ENCODE results near the gene USF3.

USF3 gene

DNA sequence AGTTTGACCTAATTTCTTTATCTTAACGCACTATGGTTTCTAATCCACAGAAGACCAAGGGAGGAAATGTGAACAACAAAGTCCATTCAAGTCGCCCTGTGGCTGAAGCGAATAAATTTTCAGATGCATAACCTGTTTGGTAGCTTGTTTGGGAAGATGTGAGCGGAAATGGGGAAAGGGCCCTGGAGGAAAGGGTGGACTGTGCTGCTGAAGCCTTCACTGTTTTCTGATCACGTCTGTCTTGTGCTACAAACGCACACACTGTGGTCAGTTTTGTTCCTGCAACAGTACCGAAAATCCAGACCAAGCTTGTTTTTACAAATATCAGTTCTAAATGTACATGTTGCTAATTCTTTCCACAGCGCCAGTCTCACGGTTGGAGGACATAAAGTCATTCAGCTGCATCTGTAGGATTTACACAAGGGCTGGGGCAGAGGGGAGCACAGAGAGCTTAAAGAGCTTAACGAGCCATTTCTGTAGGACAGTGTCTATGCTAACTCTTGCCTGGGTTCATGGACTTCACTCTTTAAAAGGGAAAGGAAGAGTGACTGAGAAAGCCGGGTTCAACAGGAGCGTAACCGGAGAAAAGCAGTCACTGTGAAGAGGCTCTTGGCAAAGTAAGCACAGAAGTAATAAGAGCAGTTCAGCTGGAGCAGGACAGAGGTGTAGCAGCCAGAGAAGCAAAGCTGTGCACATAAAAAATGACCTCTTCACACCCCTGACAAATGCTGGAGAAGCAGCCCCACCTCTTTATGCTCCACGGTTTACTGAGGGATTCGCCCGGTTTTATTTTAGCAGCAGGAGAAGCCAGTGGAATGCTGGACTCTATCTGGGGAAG is 66.6 kb downstream of the USF3 start:
- no peak overlapping the region for H3K4me2 ChIP-seq (ENCODE audit: low read length)
- H3K9ac ChIP-seq (ENCODE audit: low read length), result no peak overlapping the region
- H3K36me3 ChIP-seq (ENCODE audit: insufficient read depth, low read length), result no peaks in the 10 kb centered on the region
- H3K27me3 ChIP-seq (ENCODE audit: insufficient read depth, low read length), result no peaks in the 10 kb centered on the region
- H3K9me3 ChIP-seq (ENCODE audit: low read length), result no peaks in the 10 kb centered on the region
- H3F3A ChIP-seq (ENCODE audit: insufficient read depth, low read length), result no peaks in the 10 kb centered on the region
- peaks cover 24% of the 10 kb centered on the region for H3K4me1 ChIP-seq (ENCODE audit: insufficient read depth, low read length, severe bottlenecking)
- no peak overlapping the region for H2AFZ ChIP-seq (ENCODE audit: low read length)
- H3K27ac ChIP-seq (ENCODE audit: low read depth, low read length, poor library complexity, severe bottlenecking), result no peak overlapping the region
- H4K20me1 ChIP-seq (ENCODE audit: insufficient read depth, low read length), result no peaks in the 10 kb centered on the region
- no peak overlapping the region for H3K4me3 ChIP-seq (ENCODE audit: low read depth, low read length, poor library complexity, severe bottlenecking)
- TF ChIP-seq, protein P1, sequence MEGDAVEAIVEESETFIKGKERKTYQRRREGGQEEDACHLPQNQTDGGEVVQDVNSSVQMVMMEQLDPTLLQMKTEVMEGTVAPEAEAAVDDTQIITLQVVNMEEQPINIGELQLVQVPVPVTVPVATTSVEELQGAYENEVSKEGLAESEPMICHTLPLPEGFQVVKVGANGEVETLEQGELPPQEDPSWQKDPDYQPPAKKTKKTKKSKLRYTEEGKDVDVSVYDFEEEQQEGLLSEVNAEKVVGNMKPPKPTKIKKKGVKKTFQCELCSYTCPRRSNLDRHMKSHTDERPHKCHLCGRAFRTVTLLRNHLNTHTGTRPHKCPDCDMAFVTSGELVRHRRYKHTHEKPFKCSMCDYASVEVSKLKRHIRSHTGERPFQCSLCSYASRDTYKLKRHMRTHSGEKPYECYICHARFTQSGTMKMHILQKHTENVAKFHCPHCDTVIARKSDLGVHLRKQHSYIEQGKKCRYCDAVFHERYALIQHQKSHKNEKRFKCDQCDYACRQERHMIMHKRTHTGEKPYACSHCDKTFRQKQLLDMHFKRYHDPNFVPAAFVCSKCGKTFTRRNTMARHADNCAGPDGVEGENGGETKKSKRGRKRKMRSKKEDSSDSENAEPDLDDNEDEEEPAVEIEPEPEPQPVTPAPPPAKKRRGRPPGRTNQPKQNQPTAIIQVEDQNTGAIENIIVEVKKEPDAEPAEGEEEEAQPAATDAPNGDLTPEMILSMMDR (IDR thresholded peaks at IDR 0.05; ENCODE audit: low read length), result no peak
- TF ChIP-seq EZH2 (IDR thresholded peaks at IDR 0.05; ENCODE audit: borderline replicate concordance, low read length), result no peak
- H3K9me2 ChIP-seq (ENCODE audit: low read depth, low read length), result no peaks in the 10 kb centered on the region
- H3K79me2 ChIP-seq (ENCODE audit: insufficient read depth, low read length), result no peaks in the 10 kb centered on the region

GRCh38 chr3:113628788-113629187 is 67.7 kb downstream of the USF3 start:
- Histone ChIP-seq H3K36me3 (ENCODE audit: insufficient read depth, low read length) (no peaks in the 10 kb centered on the region), H3K4me2 (ENCODE audit: low read length) (no peak overlapping the region), H4K20me1 (ENCODE audit: insufficient read depth, low read length) (no peaks in the 10 kb centered on the region), H3K27me3 (ENCODE audit: insufficient read depth, low read length) (no peaks in the 10 kb centered on the region), H2AFZ (ENCODE audit: low read length) (no peak overlapping the region), H3K79me2 (ENCODE audit: insufficient read depth, low read length) (no peaks in the 10 kb centered on the region), H3K9ac (ENCODE audit: low read length) (no peak overlapping the region), H3K4me1 (ENCODE audit: insufficient read depth, low read length, severe bottlenecking) (peaks cover 24% of the 10 kb centered on the region), H3K4me3 (ENCODE audit: low read depth, low read length, poor library complexity, severe bottlenecking) (no peak overlapping the region), H3K9me2 (ENCODE audit: low read depth, low read length) (no peaks in the 10 kb centered on the region), H3F3A (ENCODE audit: insufficient read depth, low read length) (no peaks in the 10 kb centered on the region), H3K27ac (ENCODE audit: low read depth, low read length, poor library complexity, severe bottlenecking) (no peak overlapping the region), H3K9me3 (ENCODE audit: low read length) (no peaks in the 10 kb centered on the region)
- TF ChIP-seq, protein P1 (IDR thresholded peaks at IDR 0.05; ENCODE audit: low read length), result no peak
- no peak for TF ChIP-seq EZH2 (IDR thresholded peaks at IDR 0.05; ENCODE audit: borderline replicate concordance, low read length)

- Histone ChIP-seq H3K4me1 (ENCODE audit: insufficient read depth, low read length, severe bottlenecking) (peaks cover 24% of the 10 kb centered on the region), H2AFZ (ENCODE audit: low read length) (no peak overlapping the region), H3K27ac (ENCODE audit: low read depth, low read length, poor library complexity, severe bottlenecking) (no peak overlapping the region), H3K4me3 (ENCODE audit: low read depth, low read length, poor library complexity, severe bottlenecking) (no peak overlapping the region), H3K9ac (ENCODE audit: low read length) (no peak overlapping the region), H3F3A (ENCODE audit: insufficient read depth, low read length) (no peaks in the 10 kb centered on the region), H3K4me2 (ENCODE audit: low read length) (no peak overlapping the region), H3K79me2 (ENCODE audit: insufficient read depth, low read length) (no peaks in the 10 kb centered on the region), H3K36me3 (ENCODE audit: insufficient read depth, low read length) (no peaks in the 10 kb centered on the region), H4K20me1 (ENCODE audit: insufficient read depth, low read length) (no peaks in the 10 kb centered on the region), H3K9me3 (ENCODE audit: low read length) (no peaks in the 10 kb centered on the region), H3K9me2 (ENCODE audit: low read depth, low read length) (no peaks in the 10 kb centered on the region), H3K27me3 (ENCODE audit: insufficient read depth, low read length) (no peaks in the 10 kb centered on the region)
- TF ChIP-seq, protein P1 (IDR thresholded peaks at IDR 0.05; ENCODE audit: low read length), result no peak
- TF ChIP-seq EZH2 (IDR thresholded peaks at IDR 0.05; ENCODE audit: borderline replicate concordance, low read length), result no peak
Observed at GRCh38 chr3:113628316-113628715, 68.1 kb downstream of the USF3 start.

Data from OCI-LY1 (cell line).